ENCODE data around the gene FAH.

FAH gene

GRCh38 chr15:80199869-80200268 is 47.1 kb downstream of the FAH start:
- DNase-seq (ENCODE audit: low read depth), result no peak

DNA sequence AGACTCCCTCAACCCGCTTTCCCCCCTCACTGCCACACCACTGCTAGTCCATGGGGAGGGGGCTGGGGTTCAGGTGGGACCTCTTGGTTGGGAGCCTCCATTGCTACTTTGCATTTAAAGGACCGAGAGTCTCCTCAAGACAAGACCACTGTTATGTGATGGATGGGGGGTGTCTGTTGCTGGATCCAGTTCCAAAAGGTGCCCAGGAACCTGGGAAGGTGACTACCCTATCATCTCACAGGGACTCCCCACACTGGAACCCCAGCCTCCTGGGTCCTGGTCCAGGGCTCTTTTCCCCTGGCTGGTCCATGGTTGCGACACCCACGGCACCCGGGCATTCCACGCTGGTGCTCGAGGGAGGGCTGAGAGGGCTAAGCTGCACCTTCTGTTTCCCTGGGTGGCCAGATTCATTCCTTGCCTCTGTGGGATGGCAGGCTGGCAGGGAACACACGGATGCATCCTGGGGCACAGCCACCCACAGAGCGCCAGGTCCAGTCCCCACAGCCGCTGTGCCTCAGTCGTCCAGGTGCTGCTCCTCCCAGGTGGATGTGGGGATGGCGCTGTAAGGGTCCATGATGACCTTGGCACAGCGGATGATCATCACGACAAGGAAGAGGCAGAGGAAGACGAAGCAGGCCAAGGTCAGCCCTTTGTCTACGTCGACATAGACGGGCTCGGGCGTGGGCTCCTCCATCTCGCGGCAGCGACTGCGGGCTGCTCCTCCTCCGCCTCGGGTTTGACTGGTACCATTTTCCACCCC is 48.6 kb downstream of the FAH start:
- no peak for DNase-seq (ENCODE audit: low read depth)

GRCh38 chr15:80202016-80202315 is 49.2 kb downstream of the FAH start:
- no peak for DNase-seq (ENCODE audit: low read depth)

DNA sequence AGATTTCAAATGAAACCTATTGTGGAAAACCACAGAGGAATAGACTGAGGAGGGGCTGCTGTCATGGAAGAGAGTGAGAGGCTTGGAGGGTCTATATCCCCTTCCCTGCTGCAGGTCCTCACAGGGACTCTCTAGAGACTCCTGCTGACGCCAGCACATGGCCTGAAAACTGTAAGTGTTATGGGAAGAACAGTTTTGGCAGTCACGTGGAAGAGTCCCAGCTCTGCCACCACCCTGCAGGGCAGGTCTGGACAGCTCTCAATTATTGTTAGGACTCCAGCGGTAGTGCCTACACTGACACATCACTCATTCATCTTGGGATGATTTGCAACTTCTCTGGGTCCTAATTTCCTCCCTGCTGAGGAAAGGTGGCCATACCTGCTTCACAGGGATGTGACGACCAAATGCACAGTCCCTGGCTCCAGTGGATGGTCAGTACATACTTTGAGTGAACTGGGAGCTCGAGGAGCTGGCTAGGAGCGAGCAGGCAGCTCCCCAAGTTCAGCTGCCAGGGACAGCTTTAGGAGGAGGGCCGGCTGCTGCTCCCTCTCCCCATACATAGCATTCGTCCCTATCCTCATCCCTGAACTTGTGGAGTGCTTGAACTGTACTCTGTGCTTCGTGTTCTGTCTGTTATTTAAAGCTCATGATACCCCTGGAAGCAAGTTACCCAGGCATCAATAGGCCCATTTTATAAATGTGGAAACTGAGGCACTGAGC is 50.0 kb downstream of the FAH start:
- no peak for DNase-seq (ENCODE audit: low read depth)

DNA sequence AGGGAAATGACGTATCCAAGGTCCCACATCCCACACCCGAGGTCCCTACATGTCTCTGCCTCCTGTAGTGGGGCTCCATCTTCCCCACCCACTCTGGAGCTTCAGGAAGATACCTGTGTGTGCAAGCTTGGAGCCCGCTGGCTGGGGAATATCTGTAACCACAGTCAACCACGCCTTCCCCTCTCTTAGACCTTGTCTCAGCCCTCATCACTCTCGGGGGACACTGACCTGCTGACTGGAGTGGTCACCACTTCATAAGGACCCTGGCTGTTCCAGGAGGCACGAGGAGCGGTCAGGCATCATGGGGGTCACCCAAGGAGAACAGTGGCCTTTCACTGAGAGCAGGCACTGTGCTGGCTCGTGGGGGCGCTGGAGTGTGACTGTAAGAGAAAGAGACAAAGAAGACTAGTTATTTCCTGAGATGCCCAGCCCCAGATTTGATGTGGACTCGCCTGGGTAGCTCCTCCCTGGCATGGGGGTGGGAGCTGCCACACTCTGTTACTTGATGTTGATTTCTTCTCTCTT is 50.6 kb downstream of the FAH start:
- no peak for DNase-seq (ENCODE audit: low read depth)

GRCh38 chr15:80204231-80204630 is 51.4 kb downstream of the FAH start:
- DNase-seq (ENCODE audit: low read depth), result no peak

- no peak for DNase-seq (ENCODE audit: low read depth)
Measured at GRCh38 chr15:80207887-80208286, 55.1 kb downstream of the FAH start.

- no peak for DNase-seq (ENCODE audit: low read depth)
Measured at GRCh38 chr15:80208758-80209734, 56.2 kb downstream of the FAH start.

DNA sequence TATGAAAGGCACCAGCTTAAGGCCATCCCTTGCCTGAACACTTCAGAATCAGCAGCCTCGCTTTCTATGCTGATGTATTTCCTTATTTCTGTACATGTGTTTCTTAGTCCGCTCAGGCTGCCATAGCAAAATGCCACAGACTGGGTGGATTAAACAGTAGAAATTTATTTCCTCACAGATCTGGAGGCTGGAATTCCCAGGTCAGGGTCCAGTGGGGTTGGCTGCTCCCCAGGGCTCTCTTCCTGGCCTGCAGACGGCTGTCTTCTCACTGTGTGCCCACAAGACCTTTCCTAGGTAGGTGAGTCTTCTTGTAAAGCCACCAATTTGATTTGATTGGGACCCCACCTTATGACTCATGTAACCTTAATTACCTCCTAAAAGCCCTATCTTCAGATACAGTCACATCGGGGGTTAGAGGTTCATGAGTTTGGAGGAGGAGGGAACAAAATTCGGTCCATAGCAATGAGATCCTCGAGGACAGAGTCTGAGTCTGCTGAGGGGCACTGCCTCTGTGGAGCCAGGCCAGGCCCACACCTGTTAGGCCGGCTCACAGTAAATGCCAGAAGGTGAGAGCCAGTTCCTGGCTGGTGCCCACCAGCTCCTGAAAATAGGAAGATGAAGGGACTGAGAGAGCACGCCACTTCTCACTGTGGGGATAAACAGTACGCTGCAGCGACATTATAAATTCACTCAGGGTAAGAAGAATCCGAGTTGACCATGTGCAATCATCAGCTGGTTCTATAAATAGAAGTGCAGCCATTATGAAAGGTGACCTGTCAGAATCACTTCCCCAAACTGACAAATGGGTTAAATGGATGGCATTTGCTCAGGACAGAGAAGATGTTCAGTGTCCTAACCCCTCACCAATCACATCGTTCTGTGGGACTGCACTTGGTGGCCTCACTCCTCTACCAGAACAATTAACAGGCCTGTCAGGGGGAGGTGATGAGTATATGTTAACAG is 58.1 kb downstream of the FAH start:
- no peak for DNase-seq (ENCODE audit: low read depth)

GRCh38 chr15:80211976-80212375 is 59.2 kb downstream of the FAH start:
- DNase-seq (ENCODE audit: low read depth), result no peak

DNA sequence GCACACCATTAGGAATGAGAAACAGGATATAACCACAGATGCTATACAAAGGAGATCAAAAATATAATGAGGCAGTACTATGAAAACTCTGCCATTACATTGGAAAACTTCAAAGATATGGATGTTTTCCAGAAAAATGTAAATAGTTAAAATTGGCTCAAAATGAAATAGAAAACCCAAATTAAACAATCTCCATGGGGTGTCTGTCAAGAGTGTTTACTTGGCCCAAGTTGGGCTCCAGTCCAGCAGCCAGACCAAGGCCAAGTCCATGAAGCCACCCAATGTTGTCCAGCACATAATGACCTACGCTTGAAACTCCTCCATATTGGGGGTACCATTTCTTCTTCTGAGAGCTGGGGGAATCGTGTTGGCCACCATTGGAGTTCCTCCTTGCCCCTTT is 62.1 kb downstream of the FAH start:
- DNase-seq (ENCODE audit: low read depth), result no peak

DNA sequence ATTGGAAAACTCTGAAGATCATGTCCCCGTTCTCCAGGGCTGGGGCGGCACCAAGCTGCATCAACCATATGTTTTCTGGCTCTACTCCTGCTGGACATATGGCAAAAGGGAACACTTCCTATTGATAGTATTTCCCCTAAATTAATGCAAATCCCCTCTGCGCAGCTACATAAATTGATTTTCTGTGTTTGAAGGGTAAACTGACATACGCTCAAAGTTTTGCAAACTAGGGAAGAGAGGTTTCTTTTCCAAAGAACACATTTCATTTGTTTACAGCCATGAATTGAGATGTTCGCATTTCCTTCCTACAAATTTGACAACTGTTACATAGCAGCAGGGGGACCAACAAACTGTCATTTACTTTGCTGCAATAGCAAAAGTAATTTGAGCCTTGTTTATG is 63.3 kb downstream of the FAH start:
- no peak for DNase-seq (ENCODE audit: low read depth)

DNA sequence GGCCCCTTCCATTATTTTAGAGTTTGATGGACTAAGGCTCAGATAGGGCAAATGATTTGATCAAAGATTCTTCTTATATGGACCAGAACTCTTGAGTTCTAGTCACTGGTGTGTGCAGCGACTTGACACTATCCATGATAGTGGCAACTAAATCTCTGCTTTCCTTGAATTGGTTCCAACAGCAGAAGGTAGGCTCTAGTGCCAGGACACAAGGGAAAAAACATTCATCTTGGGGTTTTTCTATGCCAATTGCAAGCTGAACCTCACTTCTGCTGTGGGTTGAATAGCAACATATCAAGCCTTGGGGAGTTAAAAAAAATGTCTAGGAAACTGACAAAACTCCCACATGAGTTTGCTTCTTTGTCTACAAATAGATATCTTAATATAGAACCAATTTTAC is 64.1 kb downstream of the FAH start:
- DNase-seq (ENCODE audit: low read depth), result no peak

DNA sequence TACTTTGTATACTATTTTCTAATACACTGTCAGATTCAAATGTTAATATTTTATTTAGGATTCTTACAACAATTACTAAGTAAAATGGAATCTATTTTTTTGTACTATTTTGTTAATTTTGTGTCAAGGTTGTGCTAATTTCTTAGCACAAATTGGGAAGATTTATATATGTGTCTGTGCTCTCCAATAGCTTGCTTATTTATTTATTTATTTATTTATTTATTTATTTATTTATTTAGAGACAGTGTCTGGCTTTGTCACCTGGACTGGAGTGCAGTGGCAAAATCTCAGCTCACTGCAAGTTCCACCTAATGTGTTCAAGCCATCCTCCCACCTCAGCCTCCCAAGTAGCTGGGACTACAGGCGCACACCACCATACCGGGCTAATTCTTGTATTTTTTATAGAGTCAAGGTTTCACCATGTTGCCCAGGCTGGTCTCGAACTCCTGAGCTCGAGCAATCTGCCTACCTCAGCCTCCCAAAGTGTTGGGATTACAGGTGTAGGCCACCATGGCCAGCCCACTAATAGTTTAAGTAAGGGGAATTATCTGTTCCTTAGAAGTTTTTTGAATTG is 64.6 kb downstream of the FAH start:
- no peak for DNase-seq (ENCODE audit: low read depth)

- no peak for DNase-seq (ENCODE audit: low read depth)
Measured at GRCh38 chr15:80219955-80220354, 67.2 kb downstream of the FAH start.

GRCh38 chr15:80228959-80229610 is 76.3 kb downstream of the FAH start:
- DNase-seq (ENCODE audit: low read depth), result no peak

DNA sequence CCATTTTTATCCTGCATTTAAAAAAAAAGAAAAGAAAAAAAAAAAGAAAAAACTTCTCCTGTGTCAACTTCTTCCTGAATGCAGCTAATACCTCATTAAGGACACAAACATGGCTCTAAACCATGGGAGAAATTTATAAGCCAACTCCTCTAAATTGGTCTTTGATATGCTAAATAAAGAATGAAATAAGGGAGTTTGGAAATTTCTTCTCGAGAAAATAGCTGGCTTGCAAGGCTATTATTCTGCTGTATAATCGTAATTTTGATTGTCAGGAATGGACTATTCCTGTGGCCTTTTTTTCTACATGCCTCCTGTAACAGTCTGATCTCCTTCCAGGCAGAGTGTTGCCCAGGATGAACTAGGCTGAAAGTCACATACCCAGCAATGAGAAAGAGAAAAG is 78.6 kb downstream of the FAH start:
- DNase-seq (ENCODE audit: low read depth), result no peak

- no peak for DNase-seq (ENCODE audit: low read depth)
Measured at GRCh38 chr15:80233581-80233980, 80.8 kb downstream of the FAH start.

- no peak for DNase-seq (ENCODE audit: low read depth)
Measured at GRCh38 chr15:80234883-80235282, 82.1 kb downstream of the FAH start.
